ENCODE results near the gene SAMD11. TPM values are rescaled to one million over a fixed set of nuclear protein-coding genes. Genes with fewer than 3 reads are reported as not detected.

The SAMD11 gene
- total and polyA plus RNA-seq, 2 of the 8 experiments (the other 6 are each of a cell fraction or from before 2014, with no cell fraction given) = 0.18 to 0.30 TPM

DNA sequence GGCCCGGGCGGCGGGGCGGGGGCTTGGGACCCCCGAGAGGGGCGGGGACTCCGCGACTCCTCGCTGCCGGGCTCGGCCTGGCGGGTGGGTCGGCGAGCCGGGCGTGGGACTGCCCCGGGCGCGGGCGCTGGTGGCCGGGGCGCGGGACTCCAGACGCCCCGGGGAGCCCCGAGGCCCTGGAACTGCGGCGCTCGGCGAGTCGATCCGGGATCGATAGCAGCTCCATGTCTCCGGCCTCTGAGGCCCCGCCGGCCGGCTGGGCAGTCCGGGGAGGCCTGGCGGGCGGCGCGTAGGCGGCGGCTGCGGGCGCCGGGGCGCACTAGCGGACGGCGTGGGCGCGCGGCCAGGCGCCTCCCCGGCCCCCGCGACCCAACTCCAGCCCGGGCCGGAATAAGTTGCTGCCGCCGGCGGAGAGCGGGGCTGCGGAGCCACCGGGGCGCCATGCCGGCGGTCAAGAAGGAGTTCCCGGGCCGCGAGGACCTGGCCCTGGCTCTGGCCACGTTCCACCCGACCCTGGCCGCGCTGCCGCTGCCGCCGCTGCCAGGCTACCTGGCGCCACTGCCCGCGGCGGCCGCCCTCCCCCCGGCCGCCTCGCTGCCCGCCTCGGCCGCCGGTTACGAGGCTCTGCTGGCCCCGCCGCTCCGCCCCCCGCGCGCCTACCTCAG is 400 bp downstream of the SAMD11 start:
- H3K18ac ChIP-seq (ENCODE audit: extremely low read depth, low read length) = no peak overlapping the region
- no peak overlapping the region for H4K8ac ChIP-seq (ENCODE audit: extremely low read depth, insufficient read depth, low read length)
- no peak for DNase-seq (ENCODE audit: low read depth in 1 of 2, low spot score in 2 of 2)
- H2AK5ac ChIP-seq (ENCODE audit: low read depth, low read length) = no peak overlapping the region
- POLR2A ChIA-PET (ENCODE audit: partially characterized antibody) = interaction anchor here (1.2 to 3.0 kb wide), 3 partner anchors 12 to 20 kb away, joined by 3 to 20 read pairs (median 7); no protein-coding TSS in a partner anchor
- peaks cover 22 to 37% of the 10 kb centered on the region in 2 experiments for H4K20me1 ChIP-seq (replicated peaks in 1 of 2; ENCODE audit: control insufficient read depth in 1 of 2, insufficient read depth in 2 of 2, low read length in 2 of 2)
- no peak overlapping the region for H2BK20ac ChIP-seq (ENCODE audit: low read length)
- H3K4me1 ChIP-seq (replicated peaks in 1 of 4; ENCODE audit: control insufficient read depth in 3 of 4, insufficient read depth in 4 of 4, low read length in 3 of 4) = peaks cover 0 to 41% (median 22%) of the 10 kb centered on the region in 4 experiments; a peak in 6 of 7 replicates
- no peak overlapping the region for H3K9ac ChIP-seq (replicated peaks in 1 of 4; ENCODE audit: extremely low read depth in 1 of 4, low read depth in 3 of 4, low read length in 3 of 4)
- peaks cover 6% of the 10 kb centered on the region; the same call in 1 of the 2 replicates for H3K23me2 ChIP-seq (ENCODE audit: low read depth, low read length)
- H2BK120ac ChIP-seq (replicated peaks; ENCODE audit: low read depth, low read length) = no peak overlapping the region
- H3K4me3 ChIP-seq (ENCODE audit: extremely low read depth in 1 of 4, insufficient read depth in 2 of 4, low read depth in 3 of 4, low read length in 4 of 4) = peak overlapping the region; percentile 11 to 60 (median 22); a peak in 5 of 8 replicates
- no peak overlapping the region for H2BK5ac ChIP-seq (ENCODE audit: low read depth, low read length)
- H3K36me3 ChIP-seq (ENCODE audit: control insufficient read depth in 2 of 4, insufficient read depth in 4 of 4, low read length in 3 of 4) = peaks cover 0 to 8% (median 0%) of the 10 kb centered on the region in 4 experiments; a peak in 1 of 8 replicates
- peak overlapping the region; percentile 60 to 88 for H3K4me2 ChIP-seq (ENCODE audit: insufficient read depth in 1 of 2, low read depth in 2 of 2, low read length in 2 of 2)
- WGBS, 2 experiments (ENCODE audit: extremely low coverage in 1 of 2, insufficient coverage in 1 of 2, insufficient read length in 1 of 2, insufficient replicate concordance in 2 of 2, low coverage in 1 of 2, low lambda C conversion rate in 2 of 2, missing lambda C conversion rate in 1 of 2) = 7% methylated on average over 24 of the region's 98 CpGs; no CpG with 5 or more reads in 1 of the 2 experiments
- no peak overlapping the region for H3K56ac ChIP-seq (replicated peaks; ENCODE audit: insufficient read length, low read depth, low read length)
- H3K9me3 ChIP-seq (ENCODE audit: insufficient read depth in 2 of 2, low read depth in 1 of 2, low read length in 1 of 2) = no peaks in the 10 kb centered on the region
- H4K5ac ChIP-seq (ENCODE audit: insufficient read length, low read depth, low read length) = no peak overlapping the region
- CTCF ChIA-PET (ENCODE audit: partially characterized antibody) = interaction anchor here (1.3 to 1.6 kb wide), 3 partner anchors 12 to 91 kb away, joined by 3 to 6 read pairs (median 5); no protein-coding TSS in a partner anchor
- peak overlapping the region; percentile 90; the same call in 1 of the 2 replicates for H2BK12ac ChIP-seq (ENCODE audit: low read depth, low read length)
- H3K4ac ChIP-seq (replicated peaks; ENCODE audit: insufficient read length, low read depth, low read length) = no peak overlapping the region
- H3K27me3 ChIP-seq (replicated peaks in 1 of 4; ENCODE audit: control insufficient read depth in 3 of 4, extremely low read depth in 1 of 4, insufficient read depth in 3 of 4, low read length in 3 of 4) = peaks cover 89 to 99% (median 97%) of the 10 kb centered on the region in 4 experiments
- no peaks in the 10 kb centered on the region for H3K79me1 ChIP-seq (ENCODE audit: low read depth, low read length)
- FAIRE-seq = no peak
- no peak overlapping the region; the same call in 1 of the 2 replicates for H2AFZ ChIP-seq (ENCODE audit: low read length)
- H3K79me2 ChIP-seq (ENCODE audit: control insufficient read depth in 1 of 2, insufficient read depth in 2 of 2, low read length in 2 of 2) = no peaks in the 10 kb centered on the region
- H3K14ac ChIP-seq (ENCODE audit: insufficient read length) = no peak overlapping the region
- H3K23ac ChIP-seq (ENCODE audit: insufficient read length) = no peak overlapping the region
- TF ChIP-seq RXRA (IDR thresholded peaks at IDR 0.05; ENCODE audit: insufficient read depth, low read depth, low read length) = no peak
- no peak for TF ChIP-seq SUZ12 (IDR thresholded peaks at IDR 0.05; ENCODE audit: low read length)
- TF ChIP-seq KDM4A (IDR thresholded peaks at IDR 0.05; ENCODE audit: low read depth, low read length, severe bottlenecking) = peak; percentile 49
- no peak overlapping the region for H4K91ac ChIP-seq (replicated peaks; ENCODE audit: insufficient read length, low read length)
- no peak overlapping the region for H2BK15ac ChIP-seq (ENCODE audit: low read length)
- H3K27ac ChIP-seq (ENCODE audit: low read depth, low read length) = no peak overlapping the region
